ENCODE measurements around the gene BRPF3. TPM values are rescaled to one million over a fixed set of nuclear protein-coding genes. Genes with fewer than 3 reads are reported as not detected.
A peak's percentile ranks its signal among the peaks of the same experiment; 100 is the strongest.

Gene BRPF3
- polyA plus RNA-seq, 3 donors, result 1.1 to 9.2 (median 1.3) TPM

DNA sequence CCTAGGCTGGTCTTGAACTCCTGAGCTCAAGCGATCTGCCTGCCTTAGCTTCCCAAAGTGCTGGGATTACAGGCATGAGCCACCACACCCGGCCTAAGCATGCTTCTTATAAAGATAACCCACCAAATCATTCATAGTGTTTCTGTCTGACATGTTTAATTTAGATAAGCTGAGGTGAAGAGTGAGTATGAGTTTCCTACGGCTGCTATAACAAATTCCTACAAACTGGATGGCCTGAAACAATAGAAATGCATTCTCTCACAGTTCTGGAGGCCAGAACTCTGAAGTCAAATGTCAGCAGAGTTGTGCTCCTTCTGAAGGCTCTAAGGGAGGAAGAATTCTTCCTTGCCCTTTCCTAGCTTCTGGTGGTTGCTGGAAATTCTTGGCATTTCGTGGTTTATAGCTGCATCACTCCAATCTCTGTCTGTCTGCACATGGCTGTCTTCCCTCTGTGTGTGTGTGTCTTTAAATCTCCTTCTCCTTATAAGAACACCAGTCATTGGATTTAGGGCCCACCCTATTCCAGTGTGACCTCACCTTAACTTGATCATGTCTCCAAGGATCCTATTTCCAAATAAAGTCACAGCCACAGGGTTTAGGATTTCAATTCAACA lies 36.3 kb upstream of the BRPF3 start:
- Histone ChIP-seq H3K36me3 (replicated peaks in 1 of 2; ENCODE audit: control insufficient read depth in 1 of 2, insufficient read depth in 2 of 2, low read length in 2 of 2) (no peaks in the 10 kb centered on the region), H3K4me2 (replicated peaks; ENCODE audit: extremely low read depth, low read length, poor library complexity, severe bottlenecking) (no peak overlapping the region), H3K4me3 (replicated peaks in 1 of 3; ENCODE audit: low read depth in 2 of 3, low read length in 3 of 3) (no peak overlapping the region), H4K20me1 (ENCODE audit: insufficient read depth, low read length) (no peaks in the 10 kb centered on the region), H3K9ac (ENCODE audit: insufficient read depth, low read length, poor library complexity, severe bottlenecking) (no peak overlapping the region), H3K4me1 (ENCODE audit: control insufficient read depth in 1 of 2, insufficient read depth in 2 of 2, low read length in 2 of 2) (peaks cover 7 to 9% of the 10 kb centered on the region in 2 donors), H3K9me3 (replicated peaks in 1 of 2; ENCODE audit: control insufficient read depth in 1 of 2, insufficient read depth in 1 of 2, low read length in 2 of 2) (peaks cover 7 to 12% of the 10 kb centered on the region in 2 donors), H2AFZ (ENCODE audit: insufficient read depth, low read depth, low read length, poor library complexity, severe bottlenecking) (no peak overlapping the region), H3K27me3 (ENCODE audit: control insufficient read depth in 2 of 2, insufficient read depth in 2 of 2, low read length in 2 of 2) (no peaks in the 10 kb centered on the region), H3K79me2 (ENCODE audit: insufficient read depth, low read length) (no peaks in the 10 kb centered on the region), H3K27ac (ENCODE audit: low read depth in 1 of 2, low read length in 2 of 2) (no peak overlapping the region)
- peaks cover 10 to 21% (median 17%) of the 10 kb centered on the region in 7 donors for H3K9me3 Mint-ChIP-seq
- no peak for DNase-seq
- peaks cover 0 to 2% (median 0%) of the 10 kb centered on the region in 3 donors for H3K27me3 Mint-ChIP-seq (ENCODE audit: low read depth in 3 of 3)
- WGBS (ENCODE audit: insufficient coverage), result 100% methylated on average over 1 of the region's 4 CpGs
- intact Hi-C loops (cut with micrococcal nuclease), result no loop called here
- peaks cover 1 to 9% of the 10 kb centered on the region in 2 donors for H3K36me3 Mint-ChIP-seq
- peaks cover 11% of the 10 kb centered on the region for H3K4me1 Mint-ChIP-seq
- no peak overlapping the region for H3K27ac Mint-ChIP-seq
- no peak overlapping the region for H3K4me3 Mint-ChIP-seq
- TF ChIP-seq, protein P1, sequence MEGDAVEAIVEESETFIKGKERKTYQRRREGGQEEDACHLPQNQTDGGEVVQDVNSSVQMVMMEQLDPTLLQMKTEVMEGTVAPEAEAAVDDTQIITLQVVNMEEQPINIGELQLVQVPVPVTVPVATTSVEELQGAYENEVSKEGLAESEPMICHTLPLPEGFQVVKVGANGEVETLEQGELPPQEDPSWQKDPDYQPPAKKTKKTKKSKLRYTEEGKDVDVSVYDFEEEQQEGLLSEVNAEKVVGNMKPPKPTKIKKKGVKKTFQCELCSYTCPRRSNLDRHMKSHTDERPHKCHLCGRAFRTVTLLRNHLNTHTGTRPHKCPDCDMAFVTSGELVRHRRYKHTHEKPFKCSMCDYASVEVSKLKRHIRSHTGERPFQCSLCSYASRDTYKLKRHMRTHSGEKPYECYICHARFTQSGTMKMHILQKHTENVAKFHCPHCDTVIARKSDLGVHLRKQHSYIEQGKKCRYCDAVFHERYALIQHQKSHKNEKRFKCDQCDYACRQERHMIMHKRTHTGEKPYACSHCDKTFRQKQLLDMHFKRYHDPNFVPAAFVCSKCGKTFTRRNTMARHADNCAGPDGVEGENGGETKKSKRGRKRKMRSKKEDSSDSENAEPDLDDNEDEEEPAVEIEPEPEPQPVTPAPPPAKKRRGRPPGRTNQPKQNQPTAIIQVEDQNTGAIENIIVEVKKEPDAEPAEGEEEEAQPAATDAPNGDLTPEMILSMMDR (IDR thresholded peaks at IDR 0.05), result no peak

DNA sequence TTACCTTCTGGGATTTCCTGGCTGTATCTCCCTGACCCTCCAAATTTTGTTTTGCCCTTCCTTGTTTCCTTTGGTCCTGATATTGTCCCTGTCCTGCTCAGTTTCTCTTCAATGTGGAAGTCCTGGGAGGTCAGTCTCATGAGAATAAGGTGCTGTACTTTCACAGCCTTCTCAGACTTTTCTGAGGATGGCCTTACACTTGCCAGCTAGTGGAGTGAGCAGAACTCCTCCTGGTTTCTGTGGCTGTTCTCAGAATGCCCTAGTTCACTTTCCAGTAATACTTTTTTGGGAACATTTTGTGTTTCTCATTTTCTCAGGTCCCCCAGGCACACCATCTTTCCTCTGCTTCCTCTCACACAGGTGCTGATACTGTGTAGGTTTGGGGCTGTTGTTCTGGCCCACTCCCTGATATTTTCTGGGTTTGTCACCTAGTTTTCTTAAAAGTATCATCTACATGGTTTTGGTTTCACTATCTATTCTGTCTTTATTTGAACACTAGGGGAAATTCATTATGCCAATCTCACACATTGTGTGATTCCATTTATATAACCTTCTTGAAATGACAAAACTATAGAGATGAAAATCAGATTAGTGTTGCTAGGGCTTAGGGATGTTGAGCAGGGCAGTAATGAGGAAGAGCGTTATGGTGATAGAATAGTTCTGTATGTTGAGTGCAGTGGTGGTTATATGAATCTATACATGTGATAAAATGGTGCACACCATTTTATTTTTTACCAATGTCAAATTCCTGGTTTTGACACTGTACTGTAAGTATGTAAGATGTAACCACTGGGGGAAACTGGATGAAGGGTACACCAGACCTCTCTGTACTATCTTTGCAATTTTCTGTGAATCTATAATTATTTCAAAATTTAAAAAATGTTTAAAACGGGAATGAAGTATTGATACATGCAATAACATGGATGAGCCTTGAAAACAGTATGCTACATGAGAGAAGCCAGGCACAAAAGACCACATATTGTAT lies 27.2 kb upstream of the BRPF3 start:
- H3K27ac ChIP-seq (ENCODE audit: low read depth in 1 of 2, low read length in 2 of 2), result no peak overlapping the region
- no CpG with 5 or more reads among the region's 2 CpGs for WGBS (ENCODE audit: insufficient coverage)
- no peaks in the 10 kb centered on the region for H3K79me2 ChIP-seq (ENCODE audit: insufficient read depth, low read length)
- no peak overlapping the region for H3K4me3 Mint-ChIP-seq
- H3K27me3 ChIP-seq (ENCODE audit: control insufficient read depth in 2 of 2, insufficient read depth in 2 of 2, low read length in 2 of 2), result no peaks in the 10 kb centered on the region
- peak overlapping the region in 2 of 7 donors; percentile 12 to 45 for H3K27ac Mint-ChIP-seq
- TF ChIP-seq, protein P1 (IDR thresholded peaks at IDR 0.05), result no peak
- H3K4me1 Mint-ChIP-seq, result peaks cover 20% of the 10 kb centered on the region
- peaks cover 17 to 19% of the 10 kb centered on the region in 2 donors for H3K4me1 ChIP-seq (ENCODE audit: control insufficient read depth in 1 of 2, insufficient read depth in 2 of 2, low read length in 2 of 2)
- H3K9me3 Mint-ChIP-seq, result no peaks in the 10 kb centered on the region
- no peak overlapping the region for H2AFZ ChIP-seq (ENCODE audit: insufficient read depth, low read depth, low read length, poor library complexity, severe bottlenecking)
- no peak for DNase-seq
- no peak overlapping the region for H3K9ac ChIP-seq (ENCODE audit: insufficient read depth, low read length, poor library complexity, severe bottlenecking)
- no peaks in the 10 kb centered on the region for H3K36me3 Mint-ChIP-seq
- no peak overlapping the region for H3K4me2 ChIP-seq (replicated peaks; ENCODE audit: extremely low read depth, low read length, poor library complexity, severe bottlenecking)
- H4K20me1 ChIP-seq (ENCODE audit: insufficient read depth, low read length), result no peaks in the 10 kb centered on the region
- H3K27me3 Mint-ChIP-seq (ENCODE audit: low read depth in 3 of 3), result peaks cover 0 to 2% (median 1%) of the 10 kb centered on the region in 3 donors
- intact Hi-C loops (cut with micrococcal nuclease), result no loop called here
- no peak overlapping the region for H3K4me3 ChIP-seq (replicated peaks in 1 of 3; ENCODE audit: low read depth in 2 of 3, low read length in 3 of 3)
- H3K9me3 ChIP-seq (replicated peaks in 1 of 2; ENCODE audit: control insufficient read depth in 1 of 2, insufficient read depth in 1 of 2, low read length in 2 of 2), result no peaks in the 10 kb centered on the region
- no peaks in the 10 kb centered on the region for H3K36me3 ChIP-seq (replicated peaks in 1 of 2; ENCODE audit: control insufficient read depth in 1 of 2, insufficient read depth in 2 of 2, low read length in 2 of 2)

Measured in CD14-positive monocyte (primary cell).